GM21360 (cell line): ENCODE data around the gene HDAC7.

Experiments
- ATAC-seq: cut with Tn5 transposase; IDR thresholded peaks from one replicate; pipeline ENCODE4 v1.9.1; 2021; ENCODE audit warnings: mild to moderate bottlenecking, moderate library complexity; ENCODE audit not compliant: unreplicated experiment

Gene HDAC7

GRCh38 chr12:47769234-47770085, 50.2 kb downstream of the HDAC7 start:
- ATAC-seq, result no peak

GRCh38 chr12:47768323-47768811, 51.3 kb downstream of the HDAC7 start:
- no peak for ATAC-seq

GRCh38 chr12:47767216-47767724, 52.4 kb downstream of the HDAC7 start:
- no peak for ATAC-seq

- ATAC-seq, result no peak
These were observed 53.0 kb downstream of the HDAC7 start for GRCh38 chr12:47766502-47767215.

- no peak for ATAC-seq
These were observed 56.0 kb downstream of the HDAC7 start for GRCh38 chr12:47763481-47764346.

- no peak for ATAC-seq
These were observed 56.7 kb downstream of the HDAC7 start for GRCh38 chr12:47762850-47763465.

- no peak for ATAC-seq
These were observed 60.6 kb downstream of the HDAC7 start, which contains the start of gene RAPGEF3 for GRCh38 chr12:47758834-47759690. Gene RAPGEF3 (minus strand): TSS chr12:47758880. CDS start chr12:47758556, 324 bp downstream.

GRCh38 chr12:47758584-47758833, 61.2 kb downstream of the HDAC7 start:
- no peak for ATAC-seq

- ATAC-seq, result no peak
These were observed 61.7 kb downstream of the HDAC7 start for GRCh38 chr12:47757840-47758583.

GRCh38 chr12:47757364-47757839, 62.3 kb downstream of the HDAC7 start:
- ATAC-seq, result no peak

GRCh38 chr12:47755655-47756562, 63.8 kb downstream of the HDAC7 start:
- peak; percentile 67 for ATAC-seq

GRCh38 chr12:47754881-47755280, 64.8 kb downstream of the HDAC7 start:
- peak; percentile 0 for ATAC-seq

- ATAC-seq, result no peak
These were observed 65.6 kb downstream of the HDAC7 start for GRCh38 chr12:47754126-47754525.

GRCh38 chr12:47753021-47754001, 66.4 kb downstream of the HDAC7 start:
- no peak for ATAC-seq

GRCh38 chr12:47752552-47752951, 67.2 kb downstream of the HDAC7 start:
- no peak for ATAC-seq

- ATAC-seq, result no peak
These were observed 67.6 kb downstream of the HDAC7 start for GRCh38 chr12:47752121-47752520.

GRCh38 chr12:47751561-47751960, 68.1 kb downstream of the HDAC7 start:
- ATAC-seq, result no peak
